ENCODE data around the gene RNASE8.

RNASE8 gene

GRCh38 chr14:21030531-21030930 is 27.1 kb upstream of the RNASE8 start:
- Histone ChIP-seq H3K4me2 (ENCODE audit: low read length) (no peak overlapping the region), H3K27me3 (ENCODE audit: low read depth, low read length) (no peaks in the 10 kb centered on the region), H3K4me3 (ENCODE audit: low read length) (no peak overlapping the region), H3K9me3 (ENCODE audit: insufficient read depth, low read length) (no peaks in the 10 kb centered on the region), H2AFZ (ENCODE audit: low read depth, low read length) (no peak overlapping the region), H3K36me3 (replicated peaks; ENCODE audit: low read depth, low read length) (no peaks in the 10 kb centered on the region), H3K9ac (ENCODE audit: low read length) (no peak overlapping the region), H3K27ac (ENCODE audit: low read length) (no peak overlapping the region), H3K4me1 (ENCODE audit: low read length) (no peaks in the 10 kb centered on the region), H3K79me2 (ENCODE audit: low read length) (no peaks in the 10 kb centered on the region), H4K20me1 (ENCODE audit: insufficient read depth, low read length) (no peaks in the 10 kb centered on the region)
- no peak for TF ChIP-seq EZH2phosphoT487 (IDR thresholded peaks at IDR 0.05; ENCODE audit: low read depth)
- TF ChIP-seq CTCF (IDR thresholded peaks at IDR 0.05; ENCODE audit: low read depth, low read length), result no peak

- Histone ChIP-seq H3K9ac (ENCODE audit: low read length) (no peak overlapping the region), H3K9me3 (ENCODE audit: insufficient read depth, low read length) (no peaks in the 10 kb centered on the region), H3K4me1 (ENCODE audit: low read length) (no peaks in the 10 kb centered on the region), H3K79me2 (ENCODE audit: low read length) (no peaks in the 10 kb centered on the region), H3K27ac (ENCODE audit: low read length) (no peak overlapping the region), H3K36me3 (replicated peaks; ENCODE audit: low read depth, low read length) (no peaks in the 10 kb centered on the region), H3K4me2 (ENCODE audit: low read length) (no peak overlapping the region), H3K4me3 (ENCODE audit: low read length) (no peak overlapping the region), H2AFZ (ENCODE audit: low read depth, low read length) (no peak overlapping the region), H3K27me3 (ENCODE audit: low read depth, low read length) (no peaks in the 10 kb centered on the region; the same call in 1 of the 2 replicates), H4K20me1 (ENCODE audit: insufficient read depth, low read length) (no peaks in the 10 kb centered on the region)
- no peak for TF ChIP-seq EZH2phosphoT487 (IDR thresholded peaks at IDR 0.05; ENCODE audit: low read depth)
- no peak for TF ChIP-seq CTCF (IDR thresholded peaks at IDR 0.05; ENCODE audit: low read depth, low read length)
Observed at GRCh38 chr14:21032326-21033132, 25.1 kb upstream of the RNASE8 start.

GRCh38 chr14:21033133-21033698 is 24.4 kb upstream of the RNASE8 start:
- Histone ChIP-seq H3K9ac (ENCODE audit: low read length) (no peak overlapping the region), H4K20me1 (ENCODE audit: insufficient read depth, low read length) (no peaks in the 10 kb centered on the region), H3K4me1 (ENCODE audit: low read length) (no peaks in the 10 kb centered on the region), H3K4me3 (ENCODE audit: low read length) (no peak overlapping the region), H3K27me3 (ENCODE audit: low read depth, low read length) (peaks cover 7% of the 10 kb centered on the region), H2AFZ (ENCODE audit: low read depth, low read length) (no peak overlapping the region), H3K79me2 (ENCODE audit: low read length) (no peaks in the 10 kb centered on the region), H3K27ac (ENCODE audit: low read length) (no peak overlapping the region), H3K36me3 (replicated peaks; ENCODE audit: low read depth, low read length) (no peaks in the 10 kb centered on the region), H3K4me2 (ENCODE audit: low read length) (no peak overlapping the region), H3K9me3 (ENCODE audit: insufficient read depth, low read length) (no peaks in the 10 kb centered on the region)
- TF ChIP-seq EZH2phosphoT487 (IDR thresholded peaks at IDR 0.05; ENCODE audit: low read depth), result no peak
- TF ChIP-seq CTCF (IDR thresholded peaks at IDR 0.05; ENCODE audit: low read depth, low read length), result no peak

- TF ChIP-seq CTCF (IDR thresholded peaks at IDR 0.05; ENCODE audit: low read depth, low read length), result no peak
- TF ChIP-seq EZH2phosphoT487 (IDR thresholded peaks at IDR 0.05; ENCODE audit: low read depth), result no peak
- Histone ChIP-seq H3K9me3 (ENCODE audit: insufficient read depth, low read length) (no peaks in the 10 kb centered on the region), H4K20me1 (ENCODE audit: insufficient read depth, low read length) (no peaks in the 10 kb centered on the region)
Observed at GRCh38 chr14:21034707-21035106, 22.9 kb upstream of the RNASE8 start, which contains the start of gene RNASE13. RNASE13 (minus strand) TSS chr14:21034807; CDS start chr14:21034288, 519 bp downstream.

More at GRCh38 chr14:21034707-21035106, 22.9 kb upstream of the RNASE8 start, which contains the start of gene RNASE13:
- H3K9ac ChIP-seq (ENCODE audit: low read length), result no peak within 1 kb of the TSS
- no peaks in the 10 kb centered on the region for H3K79me2 ChIP-seq (ENCODE audit: low read length)
- no peaks in the 10 kb centered on the region for H3K36me3 ChIP-seq (replicated peaks; ENCODE audit: low read depth, low read length)
- no peak within 1 kb of the TSS for H3K27ac ChIP-seq (ENCODE audit: low read length)
- peaks cover 7% of the 10 kb centered on the region for H3K27me3 ChIP-seq (ENCODE audit: low read depth, low read length)
- no peaks in the 10 kb centered on the region for H3K4me1 ChIP-seq (ENCODE audit: low read length)
- no peak within 1 kb of the TSS for H2AFZ ChIP-seq (ENCODE audit: low read depth, low read length)
- H3K4me2 ChIP-seq (ENCODE audit: low read length), result no peak within 1 kb of the TSS
- no peak within 1 kb of the TSS for H3K4me3 ChIP-seq (ENCODE audit: low read length)

Data from OCI-LY3 (cell line).